GM21825 (cell line): Measurements from ENCODE around the gene BRIX1.
"Not testable (repeated sequence)": the region's sequence is repeated elsewhere in the genome, so short reads cannot be mapped to it uniquely, and the experiment has no call there.

Source experiments
- ATAC-seq: cut with Tn5 transposase; IDR thresholded peaks from one replicate; pipeline ENCODE4 v1.9.1; 2021; ENCODE audit warnings: mild to moderate bottlenecking, moderate library complexity; ENCODE audit not compliant: unreplicated experiment

The BRIX1 gene

DNA sequence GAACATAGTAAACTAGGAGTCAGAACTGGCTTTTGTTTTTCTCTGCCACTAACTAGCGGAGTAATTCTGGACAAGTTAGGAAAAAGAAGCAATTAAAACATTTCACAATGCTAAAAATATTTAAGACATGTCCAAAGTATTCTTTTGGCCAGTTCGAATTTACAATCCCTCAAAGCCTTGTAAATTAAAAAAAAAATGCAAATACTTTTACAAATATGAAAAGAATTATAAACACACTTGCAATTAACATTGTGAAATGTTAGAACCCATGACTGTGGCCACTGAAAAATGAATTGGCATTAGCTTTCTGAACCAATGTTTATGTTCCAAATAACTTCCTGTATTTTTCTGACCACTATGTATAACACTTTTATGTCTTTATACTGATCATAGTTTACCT, 2.4 kb upstream of the BRIX1 start:
- no peak for ATAC-seq

- ATAC-seq: peak; percentile 8
Measured at GRCh38 chr5:34914671-34915138, 806 bp upstream of the BRIX1 start.

DNA sequence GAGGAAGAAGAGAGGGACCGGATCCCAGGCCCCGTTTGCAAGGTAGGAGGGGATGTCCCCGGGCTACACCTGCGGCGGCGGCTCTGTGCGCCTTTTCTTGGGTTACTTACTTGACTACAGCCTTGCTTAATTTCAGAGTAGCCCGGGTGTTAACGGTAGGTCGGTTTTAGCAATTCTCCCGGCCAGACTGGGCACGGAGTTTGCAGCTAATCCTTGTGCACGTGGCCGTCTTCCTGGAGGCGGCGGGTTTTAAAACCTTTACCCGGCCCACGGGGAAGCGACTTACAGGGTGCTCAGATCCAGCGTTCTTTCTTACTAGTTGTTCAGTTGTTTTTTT, 313 bp downstream of the BRIX1 start:
- no peak for ATAC-seq

- no peak for ATAC-seq
Measured at GRCh38 chr5:34916518-34916917, 1.0 kb downstream of the BRIX1 start.

DNA sequence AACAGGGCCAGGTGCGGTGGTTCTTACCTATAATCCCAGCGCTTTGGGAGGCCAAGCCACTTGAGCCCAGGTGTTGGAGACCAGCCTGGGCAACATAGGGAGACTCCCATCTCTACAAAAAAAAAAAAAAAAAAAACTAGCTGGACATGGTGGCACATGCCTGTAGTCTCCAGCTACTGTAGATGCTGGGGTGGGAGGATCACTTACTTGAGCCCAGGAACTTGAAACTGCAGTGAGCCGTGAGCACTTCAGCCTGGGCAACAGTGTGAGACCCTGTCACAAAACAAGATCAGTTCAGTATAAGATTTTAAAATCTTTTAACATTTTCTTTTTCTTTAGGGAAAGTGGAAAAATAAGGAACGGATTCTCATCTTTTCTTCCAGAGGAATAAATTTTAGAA, 2.5 kb downstream of the BRIX1 start:
- ATAC-seq: no peak

GRCh38 chr5:34919077-34919476, 3.6 kb downstream of the BRIX1 start:
- no peak for ATAC-seq

DNA sequence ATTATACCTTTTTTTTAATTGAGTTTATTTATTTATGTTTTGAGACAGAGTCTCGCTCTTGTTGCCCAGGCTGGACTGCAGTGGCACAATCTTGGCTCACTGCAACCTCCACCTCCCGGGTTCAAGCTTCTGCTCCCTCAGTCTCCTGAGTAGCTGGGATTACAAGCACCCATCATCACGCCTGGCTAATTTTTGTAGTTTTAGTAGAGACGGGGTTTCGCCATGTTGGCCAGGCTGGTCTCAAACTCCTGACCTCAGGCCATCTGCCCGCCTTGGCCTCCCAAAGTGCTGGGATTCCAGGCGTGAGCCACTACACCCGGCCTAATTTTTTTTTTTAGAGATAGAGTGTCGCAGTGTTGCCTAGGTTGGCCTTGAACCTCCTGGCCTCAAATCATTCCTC, 7.7 kb downstream of the BRIX1 start:
- not testable (repeated sequence) for ATAC-seq

DNA sequence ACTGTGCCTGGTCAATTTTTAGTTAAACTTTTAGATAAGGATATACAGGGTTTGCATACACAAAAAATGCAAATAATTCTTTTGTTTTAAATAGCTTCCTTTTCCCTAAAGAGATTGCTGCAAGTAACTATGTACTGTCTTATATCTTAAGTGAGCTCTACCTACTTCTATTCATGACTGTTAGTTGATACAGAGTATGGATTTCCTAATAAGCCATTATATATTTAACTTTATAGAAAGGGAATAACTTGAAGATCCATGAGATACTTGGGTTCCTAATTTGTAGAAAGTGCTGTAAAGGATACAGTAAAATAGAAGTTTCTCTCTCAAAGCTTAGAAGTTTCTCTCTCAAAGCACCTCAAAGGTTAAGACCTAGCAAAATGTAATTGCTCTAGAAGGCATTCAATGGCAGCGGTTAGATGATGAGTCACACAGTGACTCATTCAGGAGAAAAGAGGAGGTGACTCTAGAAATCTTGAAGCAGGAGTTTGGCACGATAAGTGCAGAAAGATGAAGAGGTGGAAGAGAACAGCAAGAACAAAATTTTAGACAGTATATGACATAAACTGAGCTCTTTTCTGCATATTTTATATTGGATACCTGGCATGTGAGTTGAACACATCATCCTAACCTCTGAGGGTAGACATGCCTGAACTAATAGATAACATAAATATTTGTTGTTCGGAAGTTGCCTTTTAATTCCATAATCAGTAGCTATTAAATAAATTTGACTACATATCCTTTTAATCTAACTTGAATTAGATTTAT, 8.4 kb downstream of the BRIX1 start:
- peak; percentile 60 for ATAC-seq

DNA sequence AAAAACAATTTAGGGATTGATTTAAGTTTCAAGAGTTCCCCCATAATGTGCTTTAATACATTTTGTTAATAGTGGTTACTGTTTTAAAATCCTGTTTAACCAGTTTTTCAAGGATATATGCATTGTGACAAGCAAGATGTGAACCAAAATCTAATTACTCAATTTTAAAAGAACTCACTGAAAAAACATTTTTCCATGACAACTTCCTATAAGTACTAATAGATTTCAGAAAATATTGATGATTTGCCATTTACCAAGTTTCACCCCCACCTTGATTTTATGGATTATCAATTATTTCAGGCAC, 8.9 kb downstream of the BRIX1 start:
- ATAC-seq: no peak

DNA sequence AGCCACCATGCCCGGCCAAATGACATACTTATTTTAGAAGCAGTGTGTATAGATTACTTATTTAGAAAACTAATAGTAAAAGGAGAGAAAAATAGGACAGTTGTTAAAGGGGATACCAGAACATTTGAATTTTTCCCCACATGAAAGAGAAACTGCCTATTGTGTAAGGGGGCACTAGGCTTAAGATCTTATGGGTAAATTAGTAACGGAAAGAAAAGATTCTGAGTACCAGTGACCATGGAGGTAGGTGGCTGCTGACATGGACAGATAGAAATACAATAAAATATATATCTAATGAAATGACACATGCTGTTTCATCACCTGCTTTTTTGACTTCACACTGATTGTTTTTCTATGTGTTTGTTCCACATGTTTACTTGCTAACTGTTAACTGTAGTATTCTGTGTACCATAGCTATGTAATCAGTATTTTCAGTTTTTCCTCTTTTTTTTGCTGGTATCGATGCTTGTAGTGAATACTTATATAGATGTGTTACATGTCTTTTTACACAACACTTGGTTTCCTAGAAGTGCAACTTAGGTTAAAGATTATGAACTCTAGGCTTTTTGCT, 10.9 kb downstream of the BRIX1 start:
- ATAC-seq: no peak

DNA sequence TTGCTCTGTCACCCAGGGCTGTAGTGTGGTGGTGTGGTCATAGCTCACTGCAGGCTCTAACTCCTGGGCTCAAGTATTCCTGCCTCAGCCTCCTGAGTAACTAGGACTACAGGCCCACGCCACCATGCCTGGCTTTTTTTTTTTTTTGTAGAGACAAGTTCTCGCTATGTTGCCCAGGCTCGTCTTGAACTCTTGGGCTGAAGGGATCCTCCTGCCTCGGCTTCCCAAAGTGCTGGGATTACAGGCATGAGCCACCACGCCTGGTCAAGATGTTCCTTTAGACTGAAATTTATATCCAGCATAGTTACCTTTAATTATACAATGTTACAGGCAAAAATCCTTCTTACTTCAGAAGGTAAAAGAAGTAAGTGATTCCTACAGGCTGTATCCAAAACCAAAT, 12.3 kb downstream of the BRIX1 start:
- no peak for ATAC-seq

- no peak for ATAC-seq
Measured at GRCh38 chr5:34928267-34928666, 12.8 kb downstream of the BRIX1 start.

GRCh38 chr5:34929134-34929719, 13.7 kb downstream of the BRIX1 start, which contains the start of gene DNAJC21:
DNAJC21 (plus strand) TSS chr5:34929559; CDS start chr5:34929820, 261 bp downstream.
- peak; percentile 91 for ATAC-seq

GRCh38 chr5:34929720-34930461, 14.4 kb downstream of the BRIX1 start:
- peak; percentile 73 for ATAC-seq

GRCh38 chr5:34930462-34930844, 14.9 kb downstream of the BRIX1 start:
- no peak for ATAC-seq

GRCh38 chr5:34930870-34931269, 15.4 kb downstream of the BRIX1 start:
- ATAC-seq: no peak

- no peak for ATAC-seq
Measured at GRCh38 chr5:34932947-34933346, 17.4 kb downstream of the BRIX1 start.

- ATAC-seq: no peak
Measured at GRCh38 chr5:34941936-34942335, 26.4 kb downstream of the BRIX1 start.

GRCh38 chr5:34944044-34944443, 28.5 kb downstream of the BRIX1 start:
- no peak for ATAC-seq

DNA sequence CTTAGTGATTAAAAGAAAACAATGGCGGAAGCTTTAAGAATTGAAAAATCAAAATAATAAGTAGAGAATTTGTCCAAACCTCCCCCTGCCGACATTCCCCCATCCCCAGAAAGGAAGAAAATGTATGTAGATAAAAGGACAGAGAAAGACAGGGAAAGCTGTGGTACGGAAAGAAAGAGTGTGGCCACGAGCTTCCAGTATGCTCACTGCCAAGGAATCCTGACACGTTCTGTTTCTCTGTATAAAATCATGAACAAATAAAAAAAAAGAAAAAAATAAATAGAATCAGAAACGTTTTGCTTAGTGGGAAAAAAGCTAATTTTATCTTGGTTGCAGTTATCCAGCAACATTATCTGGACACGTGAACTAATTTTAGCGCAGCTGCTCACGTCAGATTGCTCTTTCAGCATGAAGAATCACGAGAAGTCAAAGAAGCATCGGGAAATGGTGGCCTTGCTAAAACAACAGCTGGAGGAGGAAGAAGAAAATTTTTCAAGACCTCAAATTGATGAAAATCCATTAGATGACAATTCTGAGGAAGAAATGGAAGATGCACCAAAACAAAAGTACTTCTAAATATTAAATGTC, 29.0 kb downstream of the BRIX1 start:
- no peak for ATAC-seq

- ATAC-seq: no peak
Measured at GRCh38 chr5:34957321-34957720, 41.8 kb downstream of the BRIX1 start.
